ENCODE measurements around the gene RPS6KB1. TPM values are rescaled to one million over a fixed set of nuclear protein-coding genes. Genes with fewer than 3 reads are reported as not detected.

Gene RPS6KB1
- total RNA-seq, 1 experiment from 2014 or later: 66.9 TPM

DNA sequence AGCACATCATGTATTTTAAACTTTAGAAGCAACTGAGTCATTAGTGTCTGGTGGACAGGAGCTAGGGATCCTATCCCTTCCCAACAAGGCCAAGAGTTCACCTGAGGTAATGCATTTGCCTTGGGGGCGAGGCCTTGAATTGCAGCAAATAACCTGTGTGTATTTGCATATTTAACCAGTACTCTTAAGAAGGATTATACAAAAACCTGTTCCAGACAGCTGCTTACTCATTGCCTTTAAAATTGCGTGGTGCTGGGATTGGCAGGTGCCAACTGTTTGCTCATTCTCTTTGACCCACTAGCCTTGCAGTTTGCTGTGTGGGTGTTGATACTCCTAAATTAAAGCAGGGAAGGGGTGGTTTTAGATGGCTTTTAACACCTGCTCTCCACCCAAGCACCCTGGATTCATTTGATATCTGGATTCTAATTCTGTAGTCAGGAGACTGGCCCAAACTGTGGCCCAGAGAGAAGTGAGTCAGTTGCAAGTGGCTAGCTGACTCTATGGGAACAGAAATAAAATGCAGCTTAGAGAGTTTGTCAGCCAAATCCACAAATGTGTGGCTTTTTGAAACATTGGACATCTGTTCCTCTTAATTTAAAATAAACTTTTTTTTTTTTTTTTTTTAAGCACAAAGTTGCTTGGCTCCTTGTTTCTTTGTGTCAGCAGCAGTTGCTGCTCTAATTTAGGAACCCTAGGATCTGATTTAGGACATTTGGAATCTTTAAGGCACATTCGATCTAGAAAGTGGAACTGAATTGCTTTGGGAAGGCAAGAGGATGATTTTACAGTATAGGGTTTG, 47.1 kb upstream of the RPS6KB1 start:
- H3K4me3 Mint-ChIP-seq (ENCODE audit: unreplicated experiment): peak overlapping the region; percentile 89
- 0 out of 2 replicates have a peak, but pooled peaks cover 2% of the 10 kb centered on the region for H3K36me3 ChIP-seq (ENCODE audit: control insufficient read depth, insufficient read depth, low read length)
- H3K27me3 ChIP-seq (replicated peaks; ENCODE audit: control insufficient read depth, insufficient read depth, low read length): no peaks in the 10 kb centered on the region
- intact Hi-C loops (cut with micrococcal nuclease; ENCODE audit: unreplicated experiment): loop anchor here (1.0 to 5.0 kb wide), 3 partner anchors 8 to 138 kb away; partner anchors contain the start of genes PTRH2 and VMP1
- TF ChIP-seq, protein P1, sequence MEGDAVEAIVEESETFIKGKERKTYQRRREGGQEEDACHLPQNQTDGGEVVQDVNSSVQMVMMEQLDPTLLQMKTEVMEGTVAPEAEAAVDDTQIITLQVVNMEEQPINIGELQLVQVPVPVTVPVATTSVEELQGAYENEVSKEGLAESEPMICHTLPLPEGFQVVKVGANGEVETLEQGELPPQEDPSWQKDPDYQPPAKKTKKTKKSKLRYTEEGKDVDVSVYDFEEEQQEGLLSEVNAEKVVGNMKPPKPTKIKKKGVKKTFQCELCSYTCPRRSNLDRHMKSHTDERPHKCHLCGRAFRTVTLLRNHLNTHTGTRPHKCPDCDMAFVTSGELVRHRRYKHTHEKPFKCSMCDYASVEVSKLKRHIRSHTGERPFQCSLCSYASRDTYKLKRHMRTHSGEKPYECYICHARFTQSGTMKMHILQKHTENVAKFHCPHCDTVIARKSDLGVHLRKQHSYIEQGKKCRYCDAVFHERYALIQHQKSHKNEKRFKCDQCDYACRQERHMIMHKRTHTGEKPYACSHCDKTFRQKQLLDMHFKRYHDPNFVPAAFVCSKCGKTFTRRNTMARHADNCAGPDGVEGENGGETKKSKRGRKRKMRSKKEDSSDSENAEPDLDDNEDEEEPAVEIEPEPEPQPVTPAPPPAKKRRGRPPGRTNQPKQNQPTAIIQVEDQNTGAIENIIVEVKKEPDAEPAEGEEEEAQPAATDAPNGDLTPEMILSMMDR (IDR thresholded peaks at IDR 0.05; ENCODE audit: insufficient read depth in 1 of 2, low read depth in 1 of 2, low read length in 1 of 2, severe bottlenecking in 1 of 2, unreplicated experiment in 1 of 2): no peak
- H3K27me3 Mint-ChIP-seq (ENCODE audit: insufficient read depth, unreplicated experiment): no peaks in the 10 kb centered on the region
- H3K9me3 Mint-ChIP-seq (ENCODE audit: unreplicated experiment): no peaks in the 10 kb centered on the region
- peaks cover 98% of the 10 kb centered on the region for H3K36me3 Mint-ChIP-seq (ENCODE audit: insufficient read depth, unreplicated experiment)
- TSS peak; percentile 88 for BruUV-seq (replicated peaks)
- ChIA-PET POLR2A (interaction anchor here (0.6 to 1.1 kb wide), 5 partner anchors 8 to 59 kb away, joined by 3 to 6 read pairs (median 3); partner anchors contain the start of gene TUBD1), CTCF (interaction anchor here (1.5 kb wide), 1 partner anchor 14 kb away, joined by 3 read pairs; no protein-coding TSS in a partner anchor)
- H3K4me1 Mint-ChIP-seq (ENCODE audit: low read depth, unreplicated experiment): peaks cover 72% of the 10 kb centered on the region
- peak; percentile 86 to 91 for DNase-seq
- no peaks in the 10 kb centered on the region for H3K9me3 ChIP-seq
- H3K4me1 ChIP-seq: peaks cover 78% of the 10 kb centered on the region
- H3K27ac Mint-ChIP-seq (ENCODE audit: unreplicated experiment): peak overlapping the region; percentile 98
- H3K4me3 ChIP-seq (ENCODE audit: low read depth, low read length): no peak overlapping the region

DNA sequence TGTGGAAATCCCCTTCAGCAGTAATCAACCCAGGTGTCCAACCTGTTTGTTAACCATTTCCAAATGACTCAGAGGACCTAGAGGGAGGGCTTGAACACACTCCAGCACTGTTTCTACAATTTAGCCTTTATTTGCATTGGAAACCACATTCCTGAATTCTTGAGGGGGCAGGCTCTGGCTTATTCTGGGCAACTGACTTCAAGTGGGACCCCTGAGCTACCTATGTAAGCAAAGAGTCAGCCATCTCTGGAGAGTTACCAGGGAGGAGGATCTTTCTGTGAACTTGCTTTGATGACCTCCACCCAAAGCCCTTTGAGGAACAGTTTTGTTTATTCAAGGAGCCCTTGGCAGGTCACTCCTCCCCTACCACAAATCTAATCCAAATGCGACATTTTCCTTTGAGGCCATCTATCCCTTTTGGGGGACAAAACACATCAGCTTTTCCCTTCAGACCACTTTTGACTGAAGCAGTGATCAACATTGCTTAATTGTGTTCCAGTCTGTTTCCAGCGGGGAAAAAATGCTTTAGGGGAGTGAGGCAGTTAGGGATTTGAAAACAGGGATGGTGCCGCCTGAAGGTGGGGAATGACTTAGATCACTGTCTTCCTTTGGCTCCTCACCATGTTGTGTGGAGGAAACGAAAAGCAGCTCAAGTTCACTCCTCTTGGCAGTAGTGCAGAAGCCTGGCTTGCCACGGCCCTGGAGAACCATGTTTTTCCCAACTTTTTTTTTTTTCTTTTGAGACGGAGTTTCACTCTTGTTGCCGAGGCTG, 46.3 kb upstream of the RPS6KB1 start:
- CTCF ChIA-PET: interaction anchor here (1.3 to 1.5 kb wide), 2 partner anchors 9 to 13 kb away, joined by 3 read pairs; no protein-coding TSS in a partner anchor

More for the DNA sequence above, 46.3 kb upstream of the RPS6KB1 start:
- POLR2A ChIA-PET: interaction anchor here (0.6 to 1.1 kb wide), 6 partner anchors 9 to 227 kb away, joined by 3 to 25 read pairs (median 4); partner anchors contain the start of genes CLTC, PTRH2, TUBD1 and VMP1
- Histone ChIP-seq H3K36me3 (ENCODE audit: control insufficient read depth, insufficient read depth, low read length) (no peaks in the 10 kb centered on the region), H3K9me3 (no peaks in the 10 kb centered on the region), H3K27me3 (replicated peaks; ENCODE audit: control insufficient read depth, insufficient read depth, low read length) (no peaks in the 10 kb centered on the region), H3K4me3 (ENCODE audit: low read depth, low read length) (no peak overlapping the region), H3K4me1 (peaks cover 81% of the 10 kb centered on the region)
- Mint-ChIP-seq H3K9me3 (ENCODE audit: unreplicated experiment) (no peaks in the 10 kb centered on the region), H3K4me3 (ENCODE audit: unreplicated experiment) (peak overlapping the region; percentile 89), H3K4me1 (ENCODE audit: low read depth, unreplicated experiment) (peaks cover 68% of the 10 kb centered on the region), H3K27ac (ENCODE audit: unreplicated experiment) (peak overlapping the region; percentile 98), H3K36me3 (ENCODE audit: insufficient read depth, unreplicated experiment) (peaks cover 90% of the 10 kb centered on the region), H3K27me3 (ENCODE audit: insufficient read depth, unreplicated experiment) (no peaks in the 10 kb centered on the region)
- TF ChIP-seq, protein P1 (IDR thresholded peaks at IDR 0.05; ENCODE audit: insufficient read depth in 1 of 2, low read depth in 1 of 2, low read length in 1 of 2, severe bottlenecking in 1 of 2, unreplicated experiment in 1 of 2): no peak
- peak; percentile 79 to 80 for DNase-seq
- BruUV-seq (replicated peaks): no TSS peak
- intact Hi-C loops (cut with micrococcal nuclease; ENCODE audit: unreplicated experiment): loop anchor here (5.0 kb wide), 1 partner anchor 139 kb away; the partner anchor contains the start of genes PTRH2 and VMP1

Measured in Caco-2 (cell line).